ENCODE results near the gene CCDC141.

CCDC141 gene

DNA sequence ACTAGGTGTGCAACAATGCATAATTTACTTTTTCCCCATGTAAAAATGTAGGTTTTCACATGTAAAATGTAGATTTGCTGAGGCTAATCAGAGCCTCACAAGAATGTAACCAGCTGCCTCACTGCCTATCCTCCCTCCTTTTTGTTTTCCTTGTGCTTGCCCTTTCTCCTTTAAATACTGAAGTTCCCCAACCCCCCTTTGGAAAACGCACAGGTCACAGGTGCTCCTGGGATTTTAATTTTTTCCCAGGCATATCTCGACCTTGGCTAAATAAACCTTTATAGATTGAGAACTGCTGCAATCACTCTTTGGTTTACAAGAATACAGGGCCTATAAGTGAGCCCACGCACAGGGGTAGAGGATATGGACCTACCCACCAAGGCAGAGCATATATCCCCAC lies 165.5 kb downstream of the CCDC141 start:
- no peak for DNase-seq (ENCODE audit: low read depth)
- no peak overlapping the region for H3K4me3 ChIP-seq (ENCODE audit: low read depth, low read length)

DNA sequence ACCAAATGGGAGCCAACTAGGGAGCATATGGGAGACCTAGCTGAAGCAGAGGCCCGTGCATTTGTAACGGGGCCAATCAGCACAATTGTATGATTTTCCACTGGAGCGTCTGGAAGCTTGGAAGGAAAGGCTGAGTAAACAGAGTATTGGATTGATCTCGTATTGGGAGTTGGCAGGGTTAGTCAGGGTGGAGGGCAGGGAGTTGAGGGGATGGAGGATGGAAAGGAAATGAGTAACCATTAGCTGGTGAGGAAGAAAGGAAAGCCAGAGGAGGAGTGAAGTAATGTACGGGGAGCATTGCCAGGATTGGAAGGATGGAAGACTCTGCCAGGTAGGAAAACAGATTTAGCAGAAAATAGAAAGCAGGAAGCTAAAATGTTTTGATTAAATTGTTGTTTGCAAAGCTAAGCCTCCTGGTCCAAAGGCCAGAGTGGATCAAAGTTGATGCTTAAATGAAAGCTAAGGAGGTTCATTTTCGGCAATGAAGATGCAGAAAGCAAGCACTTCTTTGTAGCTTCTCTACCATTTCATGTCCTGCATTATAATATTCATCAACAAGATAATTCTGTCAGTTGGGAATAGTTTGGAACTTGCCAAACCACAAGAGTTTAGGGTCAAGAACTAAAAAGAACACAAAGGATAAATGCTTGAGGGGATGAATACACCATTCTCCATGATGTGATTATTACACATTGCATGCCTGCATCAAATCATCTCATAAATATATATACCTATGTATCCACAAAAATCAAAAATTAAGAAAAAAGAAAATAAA lies 167.1 kb downstream of the CCDC141 start:
- no peak overlapping the region for H3K4me3 ChIP-seq (ENCODE audit: low read depth, low read length)
- peak; percentile 60 for DNase-seq (ENCODE audit: low read depth)

DNA sequence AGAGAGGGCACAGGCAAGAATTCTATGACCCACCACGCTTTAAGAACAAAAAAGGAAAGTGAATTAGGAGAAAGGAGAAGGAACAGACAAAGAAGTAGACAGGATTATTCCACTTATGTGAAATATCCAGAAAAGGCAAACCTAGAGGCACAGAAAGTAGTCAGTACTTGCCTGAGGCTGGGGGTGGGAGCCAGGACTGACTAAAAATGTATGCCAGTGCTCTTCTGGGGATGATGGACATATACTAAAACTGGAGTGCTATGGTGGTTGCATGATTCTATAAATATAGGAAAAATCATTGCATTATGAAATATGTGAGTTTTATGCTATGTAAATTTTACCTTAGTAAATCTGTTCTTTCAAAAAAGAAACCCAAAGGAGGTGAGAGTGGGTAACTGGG lies 168.9 kb downstream of the CCDC141 start:
- H3K4me3 ChIP-seq (ENCODE audit: low read depth, low read length): no peak overlapping the region
- no peak for DNase-seq (ENCODE audit: low read depth)

DNA sequence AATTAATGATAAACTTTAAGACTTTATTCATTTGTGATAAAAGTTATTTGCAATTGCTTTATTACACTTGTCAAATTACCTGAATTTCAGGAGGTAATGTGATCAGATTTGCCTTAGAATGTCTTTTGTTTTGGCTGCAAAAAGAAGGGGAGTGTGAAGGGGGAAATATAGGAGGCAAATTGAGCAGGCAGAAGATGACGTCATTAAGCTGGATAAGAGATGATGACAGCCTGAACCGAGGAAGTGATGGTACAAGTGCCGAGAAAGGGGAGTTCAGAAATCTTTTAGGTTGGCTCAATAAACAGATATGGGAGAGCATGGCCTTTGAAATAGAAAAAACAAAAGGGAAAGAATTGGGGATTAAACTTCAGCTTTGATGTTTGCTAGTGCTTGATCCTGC lies 169.7 kb downstream of the CCDC141 start:
- no peak overlapping the region for H3K4me3 ChIP-seq (ENCODE audit: low read depth, low read length)
- no peak for DNase-seq (ENCODE audit: low read depth)

DNA sequence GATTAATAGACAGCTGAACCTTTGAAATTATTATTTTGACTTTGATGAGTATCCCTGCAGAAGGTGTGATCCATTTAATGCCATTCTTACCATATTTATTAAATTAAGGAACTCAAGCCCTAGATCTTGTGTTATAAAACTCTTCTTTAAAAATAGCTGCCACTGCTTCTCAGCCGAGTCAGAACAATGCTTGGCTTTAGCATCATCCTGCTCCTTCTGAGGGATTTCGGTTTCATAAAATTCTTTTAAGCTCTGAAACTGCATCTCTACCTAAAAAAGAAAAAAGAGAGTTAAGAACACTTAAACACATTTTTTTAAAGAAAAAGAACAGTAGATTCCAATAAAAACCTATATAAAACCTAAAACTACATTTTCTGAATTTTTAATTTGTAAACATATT lies 172.1 kb downstream of the CCDC141 start:
- H3K4me3 ChIP-seq (ENCODE audit: low read depth, low read length): no peak overlapping the region
- no peak for DNase-seq (ENCODE audit: low read depth)

DNA sequence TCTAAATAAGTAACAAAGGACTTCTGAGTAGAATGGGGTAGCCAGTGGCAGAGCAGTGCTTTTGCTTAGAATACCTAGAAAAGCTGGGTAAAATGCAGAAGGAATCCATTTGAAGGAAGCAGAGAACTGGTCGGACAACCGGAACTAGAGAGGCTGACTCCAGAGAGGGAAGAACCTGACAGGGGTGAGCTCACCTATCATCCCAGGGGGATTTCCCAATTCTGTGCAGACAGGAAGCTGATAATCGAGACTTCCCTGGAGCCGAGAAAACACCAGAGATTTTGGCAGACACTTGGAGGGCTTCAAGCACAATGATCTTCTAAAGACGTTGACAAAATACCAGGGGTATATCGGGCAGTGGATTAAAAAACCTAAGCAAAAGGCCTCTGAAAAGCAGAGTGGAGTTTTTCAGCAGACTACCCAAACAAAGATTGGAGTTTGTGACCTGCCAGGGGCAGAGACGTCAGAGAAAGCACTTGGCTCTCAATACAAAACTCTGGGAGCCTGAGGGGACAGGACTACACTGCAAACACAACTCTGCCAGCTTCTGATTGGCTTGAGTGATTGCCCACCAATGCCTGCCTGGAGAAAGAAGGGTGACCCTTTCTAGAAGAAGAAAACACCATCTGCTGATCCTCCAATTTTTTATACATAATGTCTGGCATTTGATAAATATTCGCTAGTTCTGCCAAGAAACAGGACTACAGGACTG lies 175.3 kb downstream of the CCDC141 start:
- no peak overlapping the region for H3K4me3 ChIP-seq (ENCODE audit: low read depth, low read length)
- DNase-seq (ENCODE audit: low read depth): no peak

DNA sequence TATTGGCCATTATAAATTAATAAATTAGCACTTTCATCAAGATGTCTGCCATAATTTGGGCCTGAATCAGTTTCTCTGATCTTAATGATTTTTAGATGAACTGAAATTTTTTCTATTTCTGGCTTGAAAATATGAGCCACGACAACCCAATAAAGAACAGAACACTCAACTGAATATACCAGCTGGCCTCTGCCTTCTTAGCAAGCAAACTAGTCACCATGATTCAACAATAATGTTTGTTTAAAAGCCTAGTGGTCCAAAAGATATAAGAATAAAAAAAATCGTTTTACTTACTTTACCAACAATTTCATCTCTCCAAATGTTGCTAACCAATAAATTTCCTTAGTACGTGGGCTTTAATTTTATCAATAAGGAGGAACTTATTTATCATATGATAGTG lies 176.0 kb downstream of the CCDC141 start:
- no peak for DNase-seq (ENCODE audit: low read depth)

DNA sequence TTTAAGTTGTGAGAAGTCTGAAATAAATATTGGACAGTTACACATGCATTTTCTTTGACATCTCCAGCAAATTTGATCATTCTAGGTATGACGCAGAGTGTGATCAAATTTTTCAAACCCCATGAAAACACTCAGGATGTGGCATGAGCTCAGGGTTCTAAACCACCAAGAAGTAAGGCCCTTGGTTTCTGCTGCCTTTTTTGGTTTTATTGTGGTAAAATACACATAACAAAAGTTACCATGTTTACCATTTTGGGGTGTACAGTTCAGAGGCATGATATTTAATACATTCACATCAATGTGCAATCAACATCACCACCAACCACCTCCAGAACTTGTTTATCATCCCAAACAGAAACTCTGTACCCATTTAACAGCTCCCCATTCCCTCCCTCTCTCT lies 178.4 kb downstream of the CCDC141 start:
- DNase-seq (ENCODE audit: low read depth): no peak
- no peak overlapping the region for H3K4me3 ChIP-seq (ENCODE audit: low read depth, low read length)

More for the DNA sequence above, 176.0 kb downstream of the CCDC141 start:
- no peak overlapping the region for H3K4me3 ChIP-seq (ENCODE audit: low read depth, low read length)

DNA sequence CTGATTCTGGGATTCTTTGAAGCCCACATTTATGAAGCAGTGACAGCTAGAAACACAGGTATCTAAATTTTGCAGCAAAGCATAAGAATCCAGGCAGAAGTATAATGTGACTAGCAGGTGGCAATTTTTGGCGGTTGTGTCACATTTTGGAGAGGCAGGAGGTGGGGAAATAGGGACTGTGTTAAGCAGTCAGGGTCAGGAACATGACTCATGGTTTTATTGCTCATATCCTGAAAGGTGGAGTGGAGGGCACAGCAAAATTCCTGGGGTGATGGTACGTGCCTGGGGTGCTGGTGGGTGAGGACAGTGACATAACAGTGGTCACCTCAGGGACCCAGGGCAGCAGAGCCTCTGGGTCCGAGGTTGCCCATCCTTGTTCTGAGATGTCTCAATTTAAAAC lies 179.2 kb downstream of the CCDC141 start:
- H3K4me3 ChIP-seq (ENCODE audit: low read depth, low read length): no peak overlapping the region
- DNase-seq (ENCODE audit: low read depth): no peak

DNA sequence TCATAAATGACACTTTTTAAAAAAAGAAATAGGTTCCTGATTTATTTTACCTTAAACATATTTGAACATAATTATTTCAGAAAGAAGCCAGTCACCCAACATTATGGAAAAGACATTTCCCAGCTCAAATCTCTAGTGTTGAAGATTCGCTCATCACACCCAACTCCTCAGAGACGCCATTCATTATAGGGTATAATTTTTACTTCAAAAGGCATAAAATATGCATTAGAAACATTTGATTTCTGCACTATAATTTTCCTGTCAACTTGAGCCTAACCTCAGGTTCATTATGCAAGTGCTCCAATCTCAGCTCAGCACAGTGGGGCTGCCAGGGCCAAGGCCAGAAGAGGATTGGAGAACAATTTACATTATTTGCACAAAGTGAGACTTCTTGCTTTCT lies 183.9 kb downstream of the CCDC141 start:
- DNase-seq (ENCODE audit: low read depth): no peak
- H3K4me3 ChIP-seq (ENCODE audit: low read depth, low read length): no peak overlapping the region

DNA sequence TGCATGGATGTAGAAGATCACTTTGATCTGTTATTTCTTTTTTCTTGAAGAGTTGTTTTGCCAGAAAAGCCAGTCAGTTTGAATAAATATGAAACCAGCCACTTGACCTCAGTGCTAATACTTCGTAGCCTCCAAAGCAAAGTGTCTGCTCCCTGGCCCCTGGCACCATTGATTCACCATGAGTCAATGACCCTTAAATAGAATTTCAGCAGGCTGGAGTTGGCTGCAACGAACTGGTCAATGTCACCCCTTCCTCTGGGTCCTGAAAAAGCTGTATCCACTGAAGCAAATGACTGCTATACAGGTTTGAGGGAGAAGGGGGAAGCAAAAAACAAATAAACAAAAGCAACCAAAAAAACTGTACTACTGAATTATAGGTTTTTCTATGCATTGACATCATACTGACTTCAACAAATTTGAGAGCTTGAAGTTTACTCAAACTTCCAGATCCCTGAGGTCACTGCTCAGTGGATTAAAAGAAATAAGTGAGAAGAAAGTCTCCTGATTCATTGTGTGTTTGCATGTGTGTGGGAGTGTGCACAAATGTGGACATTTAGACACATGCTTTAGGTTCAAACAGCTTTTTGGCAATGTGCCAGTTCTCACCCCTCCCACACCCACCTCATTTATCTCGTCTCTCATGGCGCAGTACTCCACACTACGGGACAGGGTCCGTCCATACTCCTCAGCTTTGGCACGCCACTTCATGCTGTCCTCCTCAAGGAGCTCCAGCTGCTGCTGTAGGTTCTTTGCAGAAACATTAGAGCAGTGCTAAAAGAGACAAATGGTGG lies 184.6 kb downstream of the CCDC141 start:
- H3K4me3 ChIP-seq (ENCODE audit: low read depth, low read length): no peak overlapping the region
- no peak for DNase-seq (ENCODE audit: low read depth)

DNA sequence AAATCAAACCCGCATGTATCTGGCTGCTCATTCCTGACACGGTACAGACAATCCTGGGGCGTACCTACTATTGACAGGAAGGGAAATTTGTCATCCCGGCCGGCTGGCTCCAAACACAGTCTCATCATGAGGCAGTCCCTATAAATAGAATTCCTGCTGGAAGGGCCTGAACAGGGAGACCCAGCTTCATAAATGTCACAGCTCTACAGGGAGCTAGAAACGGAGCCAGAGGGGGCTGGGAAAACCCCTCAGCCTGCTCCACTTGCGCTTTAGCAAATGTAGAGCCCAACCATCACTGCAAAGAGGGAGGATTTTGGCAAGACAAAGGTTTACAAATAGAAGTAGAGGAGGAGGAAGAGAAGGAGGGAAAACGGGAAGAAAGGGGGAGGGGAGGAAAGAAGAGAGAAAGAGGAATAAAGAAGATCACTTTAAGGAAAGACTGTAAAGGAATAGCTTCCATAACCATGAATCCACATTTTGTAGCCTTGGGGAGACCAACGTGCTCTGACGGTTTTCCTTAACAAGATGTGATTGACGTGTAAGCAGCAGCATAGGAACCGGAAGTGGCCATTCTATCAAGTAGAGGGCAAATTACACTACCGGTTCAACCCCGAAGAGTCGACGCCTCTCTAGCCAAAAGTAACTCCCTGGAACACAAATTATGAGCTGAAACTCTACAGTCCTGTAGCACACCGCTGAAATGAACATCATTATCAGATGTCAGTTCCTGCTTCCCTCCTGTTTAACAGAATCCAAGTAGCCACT lies 185.9 kb downstream of the CCDC141 start:
- no peak overlapping the region for H3K4me3 ChIP-seq (ENCODE audit: low read depth, low read length)
- no peak for DNase-seq (ENCODE audit: low read depth)

DNA sequence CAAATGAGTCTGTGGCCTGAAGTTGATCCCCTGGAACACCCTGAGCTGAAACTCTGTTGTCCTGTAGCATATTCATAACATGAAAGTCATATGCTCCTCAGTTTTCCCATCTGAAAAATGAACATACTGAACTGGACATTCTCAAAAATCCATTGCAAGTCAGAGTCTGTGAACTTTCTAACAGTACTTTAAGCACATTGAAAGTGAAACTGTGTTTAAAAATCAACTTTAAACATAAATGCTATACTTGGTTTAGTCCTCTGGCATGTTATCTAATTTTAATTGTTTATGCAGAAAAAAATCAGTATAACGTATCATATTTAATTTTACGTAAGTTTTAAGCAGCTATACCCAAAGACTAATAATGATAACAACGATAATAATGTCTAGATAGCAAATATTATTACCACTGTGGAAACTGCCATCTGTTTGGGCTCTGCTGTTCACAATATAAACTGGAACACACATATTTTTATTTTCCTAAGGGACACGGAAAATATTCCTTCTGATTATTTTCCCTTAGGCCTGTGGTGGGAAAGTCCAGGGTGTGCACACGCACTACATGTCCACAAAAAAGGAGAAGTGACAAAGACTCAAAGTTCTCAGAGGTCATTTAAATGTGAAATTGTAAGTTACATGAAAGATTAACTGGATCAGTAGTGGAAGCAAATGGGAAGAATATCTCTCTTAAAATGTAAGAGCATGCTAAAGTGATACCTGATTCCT lies 186.6 kb downstream of the CCDC141 start:
- no peak for DNase-seq (ENCODE audit: low read depth)
- H3K4me3 ChIP-seq (ENCODE audit: low read depth, low read length): no peak overlapping the region

DNA sequence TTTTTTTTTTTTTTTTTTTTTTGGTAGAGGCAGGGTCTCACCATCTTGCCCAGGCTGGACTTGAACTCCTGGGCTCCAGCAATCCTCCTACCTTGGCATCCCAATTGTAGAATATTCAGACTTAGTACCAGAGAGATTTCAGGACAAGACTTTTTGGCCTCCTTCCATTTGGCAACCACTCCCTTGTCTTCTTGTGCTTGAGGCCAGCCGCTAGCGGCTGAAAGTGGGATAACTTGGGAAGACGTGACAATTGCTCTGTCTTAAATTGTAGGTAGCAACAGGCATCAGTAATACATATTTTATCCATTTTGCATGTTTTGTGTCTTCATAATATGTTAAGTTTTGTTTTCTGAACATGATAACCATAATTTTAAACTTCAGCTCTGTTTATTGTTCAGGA lies 189.4 kb downstream of the CCDC141 start:
- DNase-seq (ENCODE audit: low read depth): no peak
- no peak overlapping the region for H3K4me3 ChIP-seq (ENCODE audit: low read depth, low read length)

DNA sequence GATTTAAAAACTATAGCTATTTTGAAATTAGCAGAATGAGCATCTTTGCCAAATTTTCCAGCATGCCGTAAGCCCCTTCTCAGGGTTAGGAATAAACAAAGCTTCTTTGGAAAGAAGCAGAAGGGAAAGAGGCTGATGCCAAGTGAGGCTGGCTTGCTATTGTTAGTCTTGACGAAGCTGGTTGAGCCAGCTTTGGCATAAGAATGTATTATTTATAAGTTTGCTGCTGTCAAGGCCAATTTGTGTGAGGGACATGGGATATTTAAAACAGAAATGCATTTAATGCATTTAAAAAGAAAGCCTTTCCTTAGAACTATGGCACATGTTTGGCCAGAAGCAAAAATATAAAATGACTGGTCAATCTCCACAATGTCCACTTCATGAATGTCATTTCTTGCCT lies 190.2 kb downstream of the CCDC141 start:
- no peak overlapping the region for H3K4me3 ChIP-seq (ENCODE audit: low read depth, low read length)
- no peak for DNase-seq (ENCODE audit: low read depth)

DNA sequence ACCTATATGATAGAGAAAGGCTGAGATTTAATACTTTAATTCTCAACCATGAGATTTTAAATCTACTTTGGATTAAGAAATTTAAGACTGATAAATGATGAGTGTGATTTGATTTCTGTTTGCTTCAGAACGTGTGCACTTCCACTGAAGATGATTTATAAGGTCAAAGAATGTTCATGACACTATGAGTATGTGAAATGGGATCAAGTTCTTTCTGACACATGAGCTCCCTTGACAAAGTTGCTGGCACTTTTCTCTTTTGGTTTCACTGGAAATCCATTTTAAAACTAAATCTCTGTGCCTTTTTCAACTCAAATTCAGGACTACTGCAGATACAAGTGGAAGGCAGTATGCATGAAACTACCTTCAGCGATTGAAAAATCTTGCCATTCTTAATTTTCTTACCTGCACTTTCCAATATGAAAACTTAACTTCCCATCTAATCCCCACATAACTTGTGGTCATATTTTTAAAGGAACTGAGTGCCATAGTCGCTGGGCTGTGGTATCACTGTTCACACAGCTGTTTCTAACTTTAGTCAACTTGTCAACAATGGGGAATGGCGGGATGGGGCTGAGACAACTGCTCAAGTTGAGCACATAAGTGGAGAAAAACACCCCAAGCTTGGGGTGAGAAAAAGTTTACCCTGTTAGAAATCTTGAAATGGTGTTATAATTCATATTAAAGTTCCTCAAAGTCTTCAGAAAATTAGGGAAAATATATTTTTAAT lies 190.9 kb downstream of the CCDC141 start:
- no peak overlapping the region for H3K4me3 ChIP-seq (ENCODE audit: low read depth, low read length)
- peak; percentile 25 for DNase-seq (ENCODE audit: low read depth)

DNA sequence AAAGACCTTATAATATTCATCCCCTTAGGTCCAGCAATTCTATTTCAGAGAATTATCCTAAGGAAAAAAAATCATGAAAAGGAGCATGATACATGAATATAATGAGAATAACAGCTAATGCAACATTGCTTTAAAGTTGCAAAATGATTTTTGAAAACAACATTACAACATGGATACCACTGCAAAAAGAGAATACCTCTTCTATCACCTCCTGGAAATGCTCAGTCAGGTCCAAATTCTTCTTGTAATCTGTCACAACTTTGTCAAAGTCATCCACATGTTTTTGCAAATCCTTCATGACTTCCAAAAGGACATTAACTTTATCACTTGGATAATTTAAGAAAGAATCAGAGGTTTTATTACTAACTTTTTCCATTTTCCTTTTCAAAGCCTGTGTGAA lies 194.8 kb downstream of the CCDC141 start:
- H3K4me3 ChIP-seq (ENCODE audit: low read depth, low read length): no peak overlapping the region
- DNase-seq (ENCODE audit: low read depth): no peak

DNA sequence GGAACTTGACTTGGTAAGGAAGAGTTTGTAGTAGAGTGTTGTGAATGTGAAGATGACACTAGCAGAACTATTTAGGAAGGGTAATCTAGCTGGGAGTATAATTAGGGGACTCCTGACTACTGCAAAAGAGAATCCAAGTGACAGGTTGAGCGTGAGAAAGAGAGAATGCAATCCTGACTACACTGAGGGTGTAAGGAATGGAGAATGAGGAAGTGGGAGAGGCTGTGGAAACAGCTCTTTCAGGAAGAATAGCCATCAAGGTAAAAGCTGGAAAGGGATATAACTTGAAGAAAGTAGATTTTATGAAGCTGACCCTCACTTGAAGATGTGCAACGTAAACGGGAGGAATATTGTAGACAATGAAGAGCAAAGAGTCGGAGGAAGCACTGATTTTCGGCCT lies 201.6 kb downstream of the CCDC141 start:
- no peak for DNase-seq (ENCODE audit: low read depth)
- no peak overlapping the region for H3K4me3 ChIP-seq (ENCODE audit: low read depth, low read length)

DNA sequence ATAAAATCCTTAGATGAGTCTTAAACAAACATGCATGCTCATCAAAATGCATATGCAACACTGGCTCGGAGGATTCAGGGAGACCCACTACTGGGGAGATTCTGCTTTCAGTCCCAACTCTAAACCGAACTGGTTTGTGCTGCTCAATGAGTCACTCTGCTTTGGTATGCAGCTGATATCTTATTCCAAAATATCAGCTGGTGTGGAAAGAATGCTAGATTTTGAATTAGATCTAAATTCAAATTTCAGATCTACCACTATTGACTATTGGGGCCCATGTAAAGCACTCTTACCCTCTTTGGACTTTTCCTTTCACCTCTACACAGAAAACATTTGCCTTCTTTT lies 203.5 kb downstream of the CCDC141 start:
- no peak for DNase-seq (ENCODE audit: low read depth)
- H3K4me3 ChIP-seq (ENCODE audit: low read depth, low read length): no peak overlapping the region

All from skeletal muscle cell (primary cell).